Mesothelial cell of epicardium (in vitro differentiated cells): ENCODE data around the gene DRC3. TPM values are rescaled to one million over a fixed set of nuclear protein-coding genes. Genes with fewer than 3 reads are reported as not detected.

ENCODE experiments used
- DNase-seq, 2 experiments: peaks; one replicate each; pipeline ENCODE4 v3.0.0; 2021; ENCODE audit warnings: low spot score in 2 of 2; ENCODE audit not compliant: unreplicated experiment in 2 of 2
- H3K27ac Mint-ChIP-seq: 2 replicates; pipeline ENCODE4 v1.8.0; 2021; ENCODE audit warnings: mixed read lengths
- H3K27me3 Mint-ChIP-seq: 2 replicates; pipeline ENCODE4 v1.8.0; 2021; ENCODE audit warnings: low read depth, mixed read lengths
- H3K36me3 Mint-ChIP-seq: 2 replicates; pipeline ENCODE4 v1.8.0; 2021; ENCODE audit warnings: mixed read lengths
- H3K4me1 Mint-ChIP-seq: 2 replicates; pipeline ENCODE4 v1.8.0; 2021; ENCODE audit warnings: mixed read lengths
- H3K4me3 Mint-ChIP-seq: 2 replicates; pipeline ENCODE4 v1.8.0; 2021; ENCODE audit warnings: mild to moderate bottlenecking, moderate library complexity, mixed read lengths
- H3K9me3 Mint-ChIP-seq: 2 replicates; pipeline ENCODE4 v1.8.0; 2021; ENCODE audit warnings: mixed read lengths
- total RNA-seq: library from RNA; stranded (reverse); gene quantifications from 3 replicates; pipeline ENCODE4 v1.2.1, GENCODE V29; 2021
- TF ChIP-seq, protein P1 (sequence below): fragments of 200-600 bp; sonication (generic); IDR thresholded peaks from one replicate; pipeline ENCODE4 v1.5.0; 2021; ENCODE audit warnings: antibody characterized with exemption; ENCODE audit not compliant: unreplicated experiment

The DRC3 gene
- total RNA-seq, 1 donor from 2014 or later, result 3.2 TPM

DNA sequence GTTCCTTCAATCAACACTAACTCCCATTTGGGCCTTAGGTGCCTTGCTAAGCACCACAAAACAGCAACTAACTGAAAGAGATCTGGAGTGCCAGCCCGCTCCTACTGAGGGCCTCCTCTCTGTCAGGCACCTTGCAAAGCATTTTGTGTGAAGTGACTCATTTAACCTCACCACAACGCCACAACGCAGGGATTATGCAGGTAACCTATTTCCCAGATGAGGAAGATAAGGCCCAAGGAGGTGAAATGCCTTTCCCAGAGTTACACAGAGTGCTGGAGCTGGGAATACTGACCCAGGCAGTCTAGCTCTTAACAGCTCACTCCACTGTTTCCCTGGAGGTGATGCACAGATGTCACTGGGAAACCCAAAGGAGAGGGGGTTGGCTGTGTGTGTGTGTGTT is 32.8 kb downstream of the DRC3 start:
- Mint-ChIP-seq H3K4me3 (no peak overlapping the region), H3K36me3 (peaks cover 13% of the 10 kb centered on the region), H3K27ac (no peak overlapping the region), H3K4me1 (no peaks in the 10 kb centered on the region), H3K9me3 (peaks cover 4% of the 10 kb centered on the region), H3K27me3 (no peaks in the 10 kb centered on the region)
- DNase-seq, result no peak
- TF ChIP-seq, protein P1, sequence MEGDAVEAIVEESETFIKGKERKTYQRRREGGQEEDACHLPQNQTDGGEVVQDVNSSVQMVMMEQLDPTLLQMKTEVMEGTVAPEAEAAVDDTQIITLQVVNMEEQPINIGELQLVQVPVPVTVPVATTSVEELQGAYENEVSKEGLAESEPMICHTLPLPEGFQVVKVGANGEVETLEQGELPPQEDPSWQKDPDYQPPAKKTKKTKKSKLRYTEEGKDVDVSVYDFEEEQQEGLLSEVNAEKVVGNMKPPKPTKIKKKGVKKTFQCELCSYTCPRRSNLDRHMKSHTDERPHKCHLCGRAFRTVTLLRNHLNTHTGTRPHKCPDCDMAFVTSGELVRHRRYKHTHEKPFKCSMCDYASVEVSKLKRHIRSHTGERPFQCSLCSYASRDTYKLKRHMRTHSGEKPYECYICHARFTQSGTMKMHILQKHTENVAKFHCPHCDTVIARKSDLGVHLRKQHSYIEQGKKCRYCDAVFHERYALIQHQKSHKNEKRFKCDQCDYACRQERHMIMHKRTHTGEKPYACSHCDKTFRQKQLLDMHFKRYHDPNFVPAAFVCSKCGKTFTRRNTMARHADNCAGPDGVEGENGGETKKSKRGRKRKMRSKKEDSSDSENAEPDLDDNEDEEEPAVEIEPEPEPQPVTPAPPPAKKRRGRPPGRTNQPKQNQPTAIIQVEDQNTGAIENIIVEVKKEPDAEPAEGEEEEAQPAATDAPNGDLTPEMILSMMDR, result no peak

DNA sequence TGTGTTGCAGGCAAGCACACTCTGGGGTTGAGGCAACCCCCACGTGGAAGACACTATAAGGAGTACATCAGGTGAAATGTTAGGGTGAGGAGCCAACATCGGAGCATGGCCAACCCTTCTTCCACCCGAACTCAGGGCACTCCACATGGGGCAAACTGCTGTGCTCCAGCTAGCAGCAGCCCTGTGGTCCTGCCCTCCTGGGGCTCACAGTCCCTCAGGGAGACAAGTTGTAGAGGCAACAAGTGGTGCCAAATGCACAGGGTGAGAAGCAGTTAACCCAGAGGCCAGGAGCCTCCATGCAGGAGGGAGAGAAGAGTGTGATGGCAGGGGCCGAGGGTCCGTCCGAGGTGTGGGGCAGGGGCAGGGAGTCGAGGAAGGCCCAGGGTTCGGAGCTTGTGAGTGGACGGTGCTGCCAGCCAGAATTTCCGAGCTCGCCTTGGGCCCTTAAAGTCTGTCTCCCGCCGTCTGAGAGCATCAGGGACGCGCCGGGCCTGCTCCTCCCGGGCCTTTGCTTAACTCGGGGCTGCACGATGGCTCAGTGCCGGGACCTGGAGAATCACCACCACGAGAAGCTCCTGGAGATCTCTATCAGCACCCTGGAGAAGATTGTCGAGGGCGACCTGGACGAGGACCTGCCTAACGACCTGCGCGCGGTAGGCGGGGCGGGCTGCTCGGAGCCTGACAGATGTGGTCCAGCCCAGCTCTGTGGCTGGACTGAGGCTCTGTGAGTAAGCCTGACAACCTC is 34.0 kb downstream of the DRC3 start:
- TF ChIP-seq, protein P1, result no peak
- no peaks in the 10 kb centered on the region for H3K4me1 Mint-ChIP-seq
- H3K27me3 Mint-ChIP-seq, result no peaks in the 10 kb centered on the region
- peaks cover 4% of the 10 kb centered on the region for H3K9me3 Mint-ChIP-seq
- H3K27ac Mint-ChIP-seq, result no peak overlapping the region
- H3K4me3 Mint-ChIP-seq, result no peak overlapping the region
- H3K36me3 Mint-ChIP-seq, result peaks cover 13% of the 10 kb centered on the region
- DNase-seq, result no peak

DNA sequence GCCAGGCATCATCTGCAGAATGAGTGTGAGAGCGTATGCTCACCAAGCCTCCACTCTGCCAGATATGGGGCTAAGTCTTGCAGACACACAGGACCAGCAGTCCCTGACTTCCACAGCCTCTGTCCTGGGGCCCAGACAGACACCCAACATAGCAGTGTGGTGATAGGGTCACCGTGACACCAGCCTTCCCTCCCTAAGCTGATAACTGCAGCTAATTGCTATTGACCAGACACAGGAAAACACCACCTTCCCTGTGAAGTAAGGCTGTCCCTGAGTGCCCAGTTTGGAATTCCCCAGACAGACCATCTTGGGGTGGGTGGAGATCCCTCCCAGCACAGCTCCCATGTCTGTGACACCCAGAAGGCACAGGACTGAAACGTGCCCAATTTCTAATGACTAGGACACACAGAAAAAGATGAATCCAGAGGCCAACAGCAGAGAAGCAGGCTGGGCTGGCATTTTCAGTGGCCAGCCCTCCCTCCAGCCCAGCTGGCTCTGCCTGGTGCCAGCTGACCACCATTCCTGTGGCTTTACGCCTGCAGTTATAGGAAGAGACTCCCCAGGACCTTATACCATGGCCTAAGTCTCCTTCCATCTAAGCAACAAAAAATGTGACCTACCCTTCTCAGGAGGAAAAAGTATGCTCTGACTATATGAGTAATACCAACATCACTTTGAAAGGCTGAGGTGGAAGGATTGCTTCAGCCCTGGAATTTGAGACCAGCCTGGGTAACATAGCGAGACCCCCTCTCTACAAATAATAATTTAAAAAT is 36.0 kb downstream of the DRC3 start:
- Mint-ChIP-seq H3K36me3 (peaks cover 18% of the 10 kb centered on the region), H3K27me3 (no peaks in the 10 kb centered on the region), H3K27ac (no peak overlapping the region), H3K4me1 (no peaks in the 10 kb centered on the region), H3K4me3 (no peak overlapping the region), H3K9me3 (peaks cover 4% of the 10 kb centered on the region)
- TF ChIP-seq, protein P1, result no peak
- no peak for DNase-seq

DNA sequence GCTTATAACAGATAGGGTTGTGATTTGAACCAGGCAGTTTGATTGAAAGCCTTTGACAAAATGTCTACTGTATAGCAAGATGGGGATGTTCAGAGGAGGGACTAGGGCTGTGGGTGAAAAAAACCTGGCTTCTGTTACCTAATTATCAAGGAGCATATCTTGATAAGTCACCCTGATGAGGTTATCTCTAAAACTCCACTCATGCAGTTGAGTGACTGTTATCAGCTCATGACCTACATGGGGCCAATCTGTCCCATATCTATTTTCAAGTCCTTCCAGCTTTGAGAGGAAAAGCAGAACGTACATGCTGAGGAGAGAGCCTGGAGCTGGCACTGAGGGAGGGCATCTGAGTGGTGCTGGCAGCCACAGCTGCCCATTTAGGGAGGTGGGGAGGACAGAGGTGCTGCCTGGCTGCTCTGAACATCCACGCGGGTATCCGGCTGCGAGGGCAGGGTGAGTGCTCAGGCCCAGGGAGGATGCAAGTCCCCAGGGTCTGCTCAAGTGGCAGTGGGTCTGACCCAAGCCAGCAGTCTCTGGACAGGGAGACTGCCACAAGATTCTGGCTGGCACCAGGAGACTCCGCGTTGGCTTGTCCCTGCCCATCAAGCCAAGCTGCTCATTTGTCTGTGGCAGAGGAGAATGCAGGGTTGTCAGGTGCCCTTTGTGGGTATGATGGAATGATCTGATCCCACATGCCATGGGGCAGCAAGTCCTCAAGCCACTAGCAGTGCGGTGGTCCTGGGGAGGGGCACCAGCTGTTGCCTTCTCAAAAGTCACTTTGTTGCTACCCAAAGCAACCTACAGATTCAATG is 37.2 kb downstream of the DRC3 start:
- no peak overlapping the region for H3K27ac Mint-ChIP-seq
- no peak for DNase-seq
- TF ChIP-seq, protein P1, result no peak
- H3K27me3 Mint-ChIP-seq, result no peaks in the 10 kb centered on the region
- H3K36me3 Mint-ChIP-seq, result peaks cover 18% of the 10 kb centered on the region
- H3K9me3 Mint-ChIP-seq, result peaks cover 4% of the 10 kb centered on the region
- no peak overlapping the region for H3K4me3 Mint-ChIP-seq
- no peaks in the 10 kb centered on the region for H3K4me1 Mint-ChIP-seq

DNA sequence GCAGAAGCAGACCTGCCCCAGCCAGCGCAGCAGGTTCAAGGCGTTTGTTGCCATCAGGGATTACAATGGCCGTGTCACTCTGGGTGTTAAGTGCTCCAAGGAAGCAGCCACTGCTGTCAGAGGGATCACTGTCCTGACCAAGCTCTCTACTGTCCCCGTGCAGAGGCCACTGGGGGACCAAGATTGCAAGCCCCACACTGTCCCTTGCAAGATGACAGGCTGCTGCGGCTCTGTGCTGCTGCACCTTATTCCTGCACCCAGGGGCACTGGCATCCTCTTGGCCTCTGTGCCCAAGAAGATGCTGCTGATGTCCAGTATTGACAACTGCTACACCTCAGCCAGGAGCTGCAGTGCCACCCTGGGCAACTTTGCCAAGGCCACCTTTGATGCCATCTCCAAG is 38.6 kb downstream of the DRC3 start:
- no peaks in the 10 kb centered on the region for H3K27me3 Mint-ChIP-seq
- no peak overlapping the region for H3K4me3 Mint-ChIP-seq
- peaks cover 4% of the 10 kb centered on the region for H3K9me3 Mint-ChIP-seq
- H3K27ac Mint-ChIP-seq, result no peak overlapping the region
- H3K4me1 Mint-ChIP-seq, result no peaks in the 10 kb centered on the region
- peaks cover 22% of the 10 kb centered on the region for H3K36me3 Mint-ChIP-seq
- TF ChIP-seq, protein P1, result no peak
- DNase-seq, result no peak
